SK-N-SH treated with all-trans-retinoic acid at 6 μM for 48 hours (cell line): Measurements from ENCODE around the gene UBE2L6.

ENCODE experiments used
- ATAC-seq: fragments of 200-7000 bp; cut with Tn5 transposase; 3 replicates; pipeline ENCODE4 v1.9.1; 2020; ENCODE audit warnings: mild to moderate bottlenecking, moderate library complexity
- ARNTL ChIP-seq: fragments of 450-650 bp; formaldehyde crosslinking; IDR thresholded peaks from 2 replicates; pipeline ENCODE4 v1.5.0; 2020; ENCODE audit warnings: low read depth, mild to moderate bottlenecking, moderate library complexity, borderline replicate concordance
- BACH2 ChIP-seq: fragments of 250-450 bp; sonication (Bioruptor Pico); IDR thresholded peaks from 2 replicates; pipeline ENCODE4 v1.9.0; 2021; ENCODE audit warnings: mild to moderate bottlenecking, borderline replicate concordance
- CSDC2 ChIP-seq: fragments of 250-450 bp; sonication (Bioruptor Pico); IDR thresholded peaks from 2 replicates; pipeline ENCODE4 v1.5.0; 2020; ENCODE audit warnings: mild to moderate bottlenecking, moderate library complexity
- ESRRG ChIP-seq: fragments of 250-450 bp; sonication (Bioruptor Pico); IDR thresholded peaks from 2 replicates; pipeline ENCODE4 v1.6.1; 2021; ENCODE audit warnings: mild to moderate bottlenecking
- ISL1 ChIP-seq: fragments of 250-450 bp; sonication (Bioruptor Pico); IDR thresholded peaks from 2 replicates; pipeline ENCODE4 v2.1.2; 2022; ENCODE audit warnings: mild to moderate bottlenecking, moderate library complexity
- PPARA ChIP-seq: fragments of 250-450 bp; sonication (Bioruptor Pico); IDR thresholded peaks from 2 replicates; pipeline ENCODE4 v1.5.0; 2020; ENCODE audit warnings: mild to moderate bottlenecking, borderline replicate concordance
- RARB ChIP-seq: fragments of 250-450 bp; sonication (Bioruptor Pico); IDR thresholded peaks from 2 replicates; pipeline ENCODE4 v1.8.0; 2021; ENCODE audit warnings: mild to moderate bottlenecking, moderate library complexity
- SNAI2 ChIP-seq: fragments of 250-450 bp; sonication (Bioruptor Pico); IDR thresholded peaks from 2 replicates; pipeline ENCODE4 v1.5.0; 2020; ENCODE audit warnings: mild to moderate bottlenecking, moderate library complexity
- TCF4 ChIP-seq: fragments of 250-450 bp; sonication (Bioruptor Pico); IDR thresholded peaks from 2 replicates; pipeline ENCODE4 v1.8.0; 2021; ENCODE audit warnings: mild to moderate bottlenecking, moderate library complexity, borderline replicate concordance
- TOX ChIP-seq: fragments of 250-450 bp; sonication (Bioruptor Pico); IDR thresholded peaks from 2 replicates; pipeline ENCODE4 v1.8.0; 2021; ENCODE audit warnings: mild to moderate bottlenecking, moderate library complexity, borderline replicate concordance
- ZC3H10 ChIP-seq: fragments of 250-450 bp; sonication (Bioruptor Pico); IDR thresholded peaks from 2 replicates; pipeline ENCODE4 v1.5.1; 2021; ENCODE audit warnings: mild to moderate bottlenecking, moderate library complexity
- ZFP3 ChIP-seq: fragments of 250-450 bp; sonication (Bioruptor Pico); IDR thresholded peaks from 2 replicates; pipeline ENCODE4 v1.5.0; 2020; ENCODE audit warnings: mild to moderate bottlenecking, moderate library complexity
- ZFP30 ChIP-seq: fragments of 450-650 bp; formaldehyde crosslinking; IDR thresholded peaks from 2 replicates; pipeline ENCODE4 v1.5.0; 2022; ENCODE audit warnings: mild to moderate bottlenecking, moderate library complexity
- ZNF565 ChIP-seq: fragments of 450-650 bp; formaldehyde crosslinking; conservative IDR thresholded peaks from 2 replicates; pipeline ENCODE4 v1.5.0; 2020; ENCODE audit warnings: low read depth, mild to moderate bottlenecking, moderate library complexity
- ZNF70 ChIP-seq: fragments of 450-650 bp; formaldehyde crosslinking; IDR thresholded peaks from 2 replicates; pipeline ENCODE4 v1.5.0; 2020; ENCODE audit warnings: mild to moderate bottlenecking, moderate library complexity
- TF ChIP-seq, protein P1 (sequence below): fragments of 250-450 bp; sonication (Bioruptor Pico); IDR thresholded peaks from 2 replicates; pipeline ENCODE4 v1.8.0; 2021; ENCODE audit warnings: low read depth, mild to moderate bottlenecking, moderate library complexity, borderline replicate concordance
- TF ChIP-seq, protein P2 (sequence below): fragments of 250-450 bp; sonication (Bioruptor Pico); IDR thresholded peaks from 2 replicates; pipeline ENCODE4 v1.5.1; 2021; ENCODE audit warnings: mild to moderate bottlenecking, moderate library complexity
- TF ChIP-seq, protein P3 (sequence below): fragments of 250-450 bp; sonication (Bioruptor Pico); IDR thresholded peaks from 2 replicates; pipeline ENCODE4 v1.8.0; 2020; ENCODE audit warnings: mild to moderate bottlenecking, moderate library complexity, borderline replicate concordance
- TF ChIP-seq, protein P4 (sequence below): fragments of 250-450 bp; sonication (Bioruptor Pico); IDR thresholded peaks from 2 replicates; pipeline ENCODE4 v1.5.1; 2020; ENCODE audit warnings: low read depth, mild to moderate bottlenecking, moderate library complexity
- TF ChIP-seq, protein P5 (sequence below): fragments of 250-450 bp; sonication (Bioruptor Pico); IDR thresholded peaks from 2 replicates; pipeline ENCODE4 v1.5.0; 2020; ENCODE audit warnings: mild to moderate bottlenecking, moderate library complexity

UBE2L6 gene

DNA sequence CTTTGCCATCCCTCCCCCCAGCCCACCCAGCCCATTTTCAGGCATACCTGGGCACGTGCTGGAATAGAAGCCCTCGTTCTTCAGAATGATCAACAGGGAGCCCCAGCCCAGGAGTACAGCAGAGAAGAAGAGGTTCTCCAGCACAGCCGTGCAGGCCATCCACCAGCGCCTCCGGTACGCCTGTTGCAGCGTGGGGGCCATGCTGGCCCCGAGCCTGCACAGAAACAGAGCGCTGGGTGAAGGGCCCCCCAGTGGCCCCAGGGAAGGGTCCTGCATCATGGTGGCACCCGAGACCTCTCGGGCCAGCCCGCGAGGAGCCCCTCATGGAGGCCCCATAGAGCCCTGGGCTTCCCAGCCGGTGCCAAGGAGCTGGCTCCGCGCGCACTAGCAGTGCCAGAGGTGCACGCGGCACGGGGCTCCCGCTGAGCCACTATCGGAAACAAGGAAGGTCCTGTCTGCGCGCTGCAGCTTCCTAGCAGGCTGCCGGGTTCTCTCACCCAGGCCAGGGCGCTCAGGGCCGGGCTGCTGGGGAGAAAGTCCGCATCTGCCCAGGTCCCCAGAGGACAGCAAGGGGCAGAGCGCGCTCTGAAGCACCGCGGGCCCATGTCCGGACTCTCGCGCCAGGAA is 53.4 kb downstream of the UBE2L6 start (continued):
- TF ChIP-seq, protein P1, sequence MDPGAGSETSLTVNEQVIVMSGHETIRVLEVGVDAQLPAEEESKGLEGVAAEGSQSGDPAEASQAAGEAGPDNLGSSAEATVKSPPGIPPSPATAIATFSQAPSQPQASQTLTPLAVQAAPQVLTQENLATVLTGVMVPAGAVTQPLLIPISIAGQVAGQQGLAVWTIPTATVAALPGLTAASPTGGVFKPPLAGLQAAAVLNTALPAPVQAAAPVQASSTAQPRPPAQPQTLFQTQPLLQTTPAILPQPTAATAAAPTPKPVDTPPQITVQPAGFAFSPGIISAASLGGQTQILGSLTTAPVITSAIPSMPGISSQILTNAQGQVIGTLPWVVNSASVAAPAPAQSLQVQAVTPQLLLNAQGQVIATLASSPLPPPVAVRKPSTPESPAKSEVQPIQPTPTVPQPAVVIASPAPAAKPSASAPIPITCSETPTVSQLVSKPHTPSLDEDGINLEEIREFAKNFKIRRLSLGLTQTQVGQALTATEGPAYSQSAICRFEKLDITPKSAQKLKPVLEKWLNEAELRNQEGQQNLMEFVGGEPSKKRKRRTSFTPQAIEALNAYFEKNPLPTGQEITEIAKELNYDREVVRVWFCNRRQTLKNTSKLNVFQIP (CRISPR knock-in tag), result no peak

DNA sequence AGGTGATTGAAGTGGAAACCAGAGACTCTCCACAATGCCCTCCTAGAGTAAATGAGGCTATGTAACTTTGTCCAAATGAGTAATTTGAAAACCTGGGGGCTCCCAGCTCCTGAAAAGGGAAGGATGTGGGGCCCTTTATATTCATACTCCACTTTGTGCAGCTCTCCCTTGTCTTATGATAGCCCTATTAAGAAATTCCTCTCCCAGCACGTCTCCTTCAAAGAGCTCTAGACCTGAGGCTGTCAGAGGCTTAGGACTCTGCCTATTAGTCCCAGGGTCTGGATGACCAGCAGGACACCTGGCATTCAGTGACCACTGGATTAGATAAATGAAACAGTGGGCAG is 54.0 kb downstream of the UBE2L6 start:
- ATAC-seq, result no peak
- TF ChIP-seq TOX (CRISPR knock-in tag) (no peak), TCF4 (CRISPR knock-in tag) (no peak), ZC3H10 (CRISPR knock-in tag) (no peak), ZNF565 (CRISPR knock-in tag) (no peak), ESRRG (CRISPR knock-in tag) (no peak), RARB (CRISPR knock-in tag) (no peak), BACH2 (CRISPR knock-in tag) (no peak), SNAI2 (CRISPR knock-in tag) (no peak), ZNF70 (CRISPR knock-in tag) (no peak)
- TF ChIP-seq, protein P2, sequence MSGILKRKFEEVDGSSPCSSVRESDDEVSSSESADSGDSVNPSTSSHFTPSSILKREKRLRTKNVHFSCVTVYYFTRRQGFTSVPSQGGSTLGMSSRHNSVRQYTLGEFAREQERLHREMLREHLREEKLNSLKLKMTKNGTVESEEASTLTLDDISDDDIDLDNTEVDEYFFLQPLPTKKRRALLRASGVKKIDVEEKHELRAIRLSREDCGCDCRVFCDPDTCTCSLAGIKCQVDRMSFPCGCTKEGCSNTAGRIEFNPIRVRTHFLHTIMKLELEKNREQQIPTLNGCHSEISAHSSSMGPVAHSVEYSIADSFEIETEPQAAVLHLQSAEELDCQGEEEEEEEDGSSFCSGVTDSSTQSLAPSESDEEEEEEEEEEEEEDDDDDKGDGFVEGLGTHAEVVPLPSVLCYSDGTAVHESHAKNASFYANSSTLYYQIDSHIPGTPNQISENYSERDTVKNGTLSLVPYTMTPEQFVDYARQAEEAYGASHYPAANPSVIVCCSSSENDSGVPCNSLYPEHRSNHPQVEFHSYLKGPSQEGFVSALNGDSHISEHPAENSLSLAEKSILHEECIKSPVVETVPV (CRISPR knock-in tag), result no peak
- TF ChIP-seq, protein P3, sequence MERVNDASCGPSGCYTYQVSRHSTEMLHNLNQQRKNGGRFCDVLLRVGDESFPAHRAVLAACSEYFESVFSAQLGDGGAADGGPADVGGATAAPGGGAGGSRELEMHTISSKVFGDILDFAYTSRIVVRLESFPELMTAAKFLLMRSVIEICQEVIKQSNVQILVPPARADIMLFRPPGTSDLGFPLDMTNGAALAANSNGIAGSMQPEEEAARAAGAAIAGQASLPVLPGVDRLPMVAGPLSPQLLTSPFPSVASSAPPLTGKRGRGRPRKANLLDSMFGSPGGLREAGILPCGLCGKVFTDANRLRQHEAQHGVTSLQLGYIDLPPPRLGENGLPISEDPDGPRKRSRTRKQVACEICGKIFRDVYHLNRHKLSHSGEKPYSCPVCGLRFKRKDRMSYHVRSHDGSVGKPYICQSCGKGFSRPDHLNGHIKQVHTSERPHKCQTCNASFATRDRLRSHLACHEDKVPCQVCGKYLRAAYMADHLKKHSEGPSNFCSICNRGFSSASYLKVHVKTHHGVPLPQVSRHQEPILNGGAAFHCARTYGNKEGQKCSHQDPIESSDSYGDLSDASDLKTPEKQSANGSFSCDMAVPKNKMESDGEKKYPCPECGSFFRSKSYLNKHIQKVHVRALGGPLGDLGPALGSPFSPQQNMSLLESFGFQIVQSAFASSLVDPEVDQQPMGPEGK (CRISPR knock-in tag), result no peak
- TF ChIP-seq, protein P4, sequence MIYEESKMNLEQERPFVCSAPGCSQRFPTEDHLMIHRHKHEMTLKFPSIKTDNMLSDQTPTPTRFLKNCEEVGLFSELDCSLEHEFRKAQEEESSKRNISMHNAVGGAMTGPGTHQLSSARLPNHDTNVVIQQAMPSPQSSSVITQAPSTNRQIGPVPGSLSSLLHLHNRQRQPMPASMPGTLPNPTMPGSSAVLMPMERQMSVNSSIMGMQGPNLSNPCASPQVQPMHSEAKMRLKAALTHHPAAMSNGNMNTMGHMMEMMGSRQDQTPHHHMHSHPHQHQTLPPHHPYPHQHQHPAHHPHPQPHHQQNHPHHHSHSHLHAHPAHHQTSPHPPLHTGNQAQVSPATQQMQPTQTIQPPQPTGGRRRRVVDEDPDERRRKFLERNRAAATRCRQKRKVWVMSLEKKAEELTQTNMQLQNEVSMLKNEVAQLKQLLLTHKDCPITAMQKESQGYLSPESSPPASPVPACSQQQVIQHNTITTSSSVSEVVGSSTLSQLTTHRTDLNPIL, result no peak

DNA sequence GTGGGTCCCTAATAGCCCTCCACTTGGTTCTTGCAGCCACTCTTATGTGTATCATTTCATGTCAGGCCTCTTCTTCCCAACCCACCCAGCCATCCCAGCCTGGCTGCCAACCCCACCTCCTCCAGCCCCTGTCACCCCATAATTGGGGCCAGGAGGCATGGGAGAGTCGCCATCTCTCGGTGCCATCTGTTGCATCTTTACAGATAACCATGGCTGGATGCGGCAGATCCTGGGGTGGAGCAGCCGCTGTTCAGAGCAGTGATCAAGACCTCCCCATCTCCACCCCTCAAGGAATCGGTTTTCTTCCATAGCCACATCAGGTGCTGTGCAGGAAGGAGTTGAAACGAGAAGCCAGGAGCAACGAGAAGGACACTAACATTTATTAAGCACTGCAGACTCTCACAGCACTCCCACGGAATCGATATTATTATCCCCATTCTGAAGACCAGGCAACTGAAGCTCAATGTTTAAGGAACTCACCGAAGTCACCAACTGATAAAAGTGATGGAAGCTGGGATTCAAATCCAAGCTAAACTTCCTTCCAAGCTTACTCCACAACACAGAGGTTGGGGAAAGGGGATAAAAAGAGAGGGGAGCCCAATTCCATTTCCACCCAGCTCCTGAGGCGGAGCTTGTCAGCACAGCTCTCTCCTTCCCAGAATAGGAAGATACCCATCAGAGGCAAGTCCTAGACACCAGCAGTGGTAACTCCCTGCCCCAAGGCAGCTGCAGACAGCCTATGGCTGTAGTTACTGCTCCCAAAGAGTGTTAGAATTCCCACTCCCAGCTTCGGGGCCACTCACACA is 54.6 kb downstream of the UBE2L6 start:
- no peak for ATAC-seq
- TF ChIP-seq BACH2 (CRISPR knock-in tag) (no peak), ARNTL (CRISPR knock-in tag) (no peak), PPARA (CRISPR knock-in tag) (no peak), ESRRG (CRISPR knock-in tag) (no peak), RARB (CRISPR knock-in tag) (no peak), ZFP30 (CRISPR knock-in tag) (no peak), ISL1 (CRISPR knock-in tag) (no peak), CSDC2 (CRISPR knock-in tag) (no peak), ZC3H10 (CRISPR knock-in tag) (no peak), ZFP3 (CRISPR knock-in tag) (no peak), TOX (CRISPR knock-in tag) (no peak)
- TF ChIP-seq, protein P4, result no peak
- TF ChIP-seq, protein P1 (CRISPR knock-in tag), result no peak
- TF ChIP-seq, protein P5, sequence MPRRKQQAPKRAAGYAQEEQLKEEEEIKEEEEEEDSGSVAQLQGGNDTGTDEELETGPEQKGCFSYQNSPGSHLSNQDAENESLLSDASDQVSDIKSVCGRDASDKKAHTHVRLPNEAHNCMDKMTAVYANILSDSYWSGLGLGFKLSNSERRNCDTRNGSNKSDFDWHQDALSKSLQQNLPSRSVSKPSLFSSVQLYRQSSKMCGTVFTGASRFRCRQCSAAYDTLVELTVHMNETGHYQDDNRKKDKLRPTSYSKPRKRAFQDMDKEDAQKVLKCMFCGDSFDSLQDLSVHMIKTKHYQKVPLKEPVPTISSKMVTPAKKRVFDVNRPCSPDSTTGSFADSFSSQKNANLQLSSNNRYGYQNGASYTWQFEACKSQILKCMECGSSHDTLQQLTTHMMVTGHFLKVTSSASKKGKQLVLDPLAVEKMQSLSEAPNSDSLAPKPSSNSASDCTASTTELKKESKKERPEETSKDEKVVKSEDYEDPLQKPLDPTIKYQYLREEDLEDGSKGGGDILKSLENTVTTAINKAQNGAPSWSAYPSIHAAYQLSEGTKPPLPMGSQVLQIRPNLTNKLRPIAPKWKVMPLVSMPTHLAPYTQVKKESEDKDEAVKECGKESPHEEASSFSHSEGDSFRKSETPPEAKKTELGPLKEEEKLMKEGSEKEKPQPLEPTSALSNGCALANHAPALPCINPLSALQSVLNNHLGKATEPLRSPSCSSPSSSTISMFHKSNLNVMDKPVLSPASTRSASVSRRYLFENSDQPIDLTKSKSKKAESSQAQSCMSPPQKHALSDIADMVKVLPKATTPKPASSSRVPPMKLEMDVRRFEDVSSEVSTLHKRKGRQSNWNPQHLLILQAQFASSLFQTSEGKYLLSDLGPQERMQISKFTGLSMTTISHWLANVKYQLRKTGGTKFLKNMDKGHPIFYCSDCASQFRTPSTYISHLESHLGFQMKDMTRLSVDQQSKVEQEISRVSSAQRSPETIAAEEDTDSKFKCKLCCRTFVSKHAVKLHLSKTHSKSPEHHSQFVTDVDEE (CRISPR knock-in tag), result no peak
- TF ChIP-seq, protein P2 (CRISPR knock-in tag), result no peak
